ENCODE measurements around the gene MICAL2. TPM values are rescaled to one million over a fixed set of nuclear protein-coding genes. Genes with fewer than 3 reads are reported as not detected.

The MICAL2 gene
- total and polyA plus RNA-seq, 2 donors (not counting 1 experiment from before 2014, with no cell fraction given) = 0.32 to 0.40 TPM

DNA sequence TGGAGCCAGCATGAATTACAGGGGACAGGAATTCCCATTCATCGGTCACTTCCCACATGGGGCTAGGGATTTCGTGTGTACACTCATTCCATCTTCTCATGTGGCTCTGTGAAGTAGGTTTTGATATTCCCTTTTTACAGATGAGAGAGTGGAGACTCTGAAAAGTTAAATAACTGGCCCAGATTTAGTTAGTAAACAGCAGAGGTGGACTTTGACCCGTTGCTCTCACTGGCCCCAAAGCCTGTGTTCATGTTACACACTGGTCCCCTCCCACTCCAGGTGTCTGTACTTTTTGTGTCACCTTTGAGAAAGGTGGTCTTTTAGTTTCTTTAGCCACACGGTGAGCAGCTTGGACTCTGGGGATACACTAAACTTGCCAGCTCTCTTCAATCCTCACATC lies 108.5 kb downstream of the MICAL2 start:
- H3K4me3 Mint-ChIP-seq = no peak overlapping the region
- DNase-seq = no peak
- H3K36me3 ChIP-seq (replicated peaks in 1 of 2; ENCODE audit: control extremely low read depth in 1 of 2, control insufficient read depth in 1 of 2, extremely low read depth in 1 of 2, insufficient read depth in 2 of 2, low read length in 1 of 2) = no peaks in the 10 kb centered on the region
- no peak overlapping the region for H3K27ac ChIP-seq (ENCODE audit: low read length in 2 of 2)
- no peak overlapping the region for H2AFZ ChIP-seq (ENCODE audit: insufficient read depth, low read depth, low read length, poor library complexity, severe bottlenecking)
- no peaks in the 10 kb centered on the region for H4K20me1 ChIP-seq (ENCODE audit: control insufficient read depth, insufficient read depth, low read length, poor library complexity, severe bottlenecking)
- POLR2A ChIA-PET = no interaction called here
- peaks cover 0 to 10% (median 0%) of the 10 kb centered on the region in 4 experiments for H3K27me3 ChIP-seq (replicated peaks in 1 of 4; ENCODE audit: control extremely low read depth in 1 of 4, control insufficient read depth in 3 of 4, insufficient read depth in 4 of 4, low read length in 3 of 4)
- H3K27me3 Mint-ChIP-seq = peaks cover 31% of the 10 kb centered on the region
- no peaks in the 10 kb centered on the region for H3K9me3 ChIP-seq (ENCODE audit: control extremely low read depth in 1 of 3, control insufficient read depth in 2 of 3, insufficient read depth in 1 of 3, low read length in 2 of 3)
- H3K4me3 ChIP-seq (ENCODE audit: control extremely low read depth in 1 of 5, extremely low read depth in 1 of 5, insufficient read depth in 1 of 5, low read depth in 2 of 5, low read length in 4 of 5) = no peak overlapping the region
- H3K4me1 Mint-ChIP-seq = peaks cover 8% of the 10 kb centered on the region
- 90% methylated on average over 2 of the region's 4 CpGs for WGBS (ENCODE audit: insufficient coverage)
- H3K9ac ChIP-seq (ENCODE audit: low read length) = no peak overlapping the region
- intact Hi-C loops (cut with micrococcal nuclease) = no loop called here
- no peaks in the 10 kb centered on the region for H3K9me3 Mint-ChIP-seq (ENCODE audit: insufficient read depth)
- H3K79me2 ChIP-seq (ENCODE audit: control insufficient read depth, insufficient read depth, low read length) = no peaks in the 10 kb centered on the region
- ATAC-seq (ENCODE audit: low read depth) = no peak
- H3K27ac Mint-ChIP-seq = no peak overlapping the region
- CTCF ChIA-PET = interaction anchor here (1.0 kb wide), 1 partner anchor 17 kb away, joined by 3 read pairs; no protein-coding TSS in a partner anchor
- peaks cover 0 to 10% of the 10 kb centered on the region in 2 donors for H3K4me1 ChIP-seq (ENCODE audit: control insufficient read depth in 2 of 2, insufficient read depth in 2 of 2, low read length in 2 of 2)
- H3K4me2 ChIP-seq (replicated peaks; ENCODE audit: low read depth, low read length, poor library complexity, severe bottlenecking) = no peak overlapping the region
- TF ChIP-seq EZH2 (IDR thresholded peaks at IDR 0.05; ENCODE audit: borderline replicate concordance, insufficient read depth, low read depth, low read length, poor library complexity, severe bottlenecking) = no peak
- TF ChIP-seq, protein P1, sequence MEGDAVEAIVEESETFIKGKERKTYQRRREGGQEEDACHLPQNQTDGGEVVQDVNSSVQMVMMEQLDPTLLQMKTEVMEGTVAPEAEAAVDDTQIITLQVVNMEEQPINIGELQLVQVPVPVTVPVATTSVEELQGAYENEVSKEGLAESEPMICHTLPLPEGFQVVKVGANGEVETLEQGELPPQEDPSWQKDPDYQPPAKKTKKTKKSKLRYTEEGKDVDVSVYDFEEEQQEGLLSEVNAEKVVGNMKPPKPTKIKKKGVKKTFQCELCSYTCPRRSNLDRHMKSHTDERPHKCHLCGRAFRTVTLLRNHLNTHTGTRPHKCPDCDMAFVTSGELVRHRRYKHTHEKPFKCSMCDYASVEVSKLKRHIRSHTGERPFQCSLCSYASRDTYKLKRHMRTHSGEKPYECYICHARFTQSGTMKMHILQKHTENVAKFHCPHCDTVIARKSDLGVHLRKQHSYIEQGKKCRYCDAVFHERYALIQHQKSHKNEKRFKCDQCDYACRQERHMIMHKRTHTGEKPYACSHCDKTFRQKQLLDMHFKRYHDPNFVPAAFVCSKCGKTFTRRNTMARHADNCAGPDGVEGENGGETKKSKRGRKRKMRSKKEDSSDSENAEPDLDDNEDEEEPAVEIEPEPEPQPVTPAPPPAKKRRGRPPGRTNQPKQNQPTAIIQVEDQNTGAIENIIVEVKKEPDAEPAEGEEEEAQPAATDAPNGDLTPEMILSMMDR (IDR thresholded peaks at IDR 0.05) = no peak

DNA sequence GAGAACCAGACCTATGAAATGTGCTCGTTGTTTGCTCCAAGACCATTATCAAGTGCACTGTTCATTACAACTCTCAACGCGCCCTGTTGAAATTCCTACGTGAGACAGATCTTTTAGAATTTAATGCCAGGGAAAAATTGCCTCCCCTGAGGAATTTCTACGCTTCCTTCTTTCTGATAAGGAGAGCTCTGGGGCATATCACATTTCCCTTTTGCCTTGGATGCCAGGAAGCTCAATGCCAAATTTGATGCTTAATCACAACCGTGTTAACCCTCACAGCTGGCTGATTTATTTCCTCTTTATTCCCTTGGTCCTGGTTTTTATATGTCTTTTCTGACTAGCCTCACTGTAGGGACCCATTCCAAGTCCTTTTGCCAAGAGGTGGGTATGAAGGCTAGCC lies 109.4 kb downstream of the MICAL2 start:
- H3K4me3 ChIP-seq (ENCODE audit: control extremely low read depth in 1 of 5, extremely low read depth in 1 of 5, insufficient read depth in 1 of 5, low read depth in 2 of 5, low read length in 4 of 5) = no peak overlapping the region
- ChIA-PET POLR2A (no interaction called here), CTCF (interaction anchor here (1.0 kb wide), 1 partner anchor 16 kb away, joined by 3 read pairs; no protein-coding TSS in a partner anchor)
- Mint-ChIP-seq H3K4me3 (no peak overlapping the region), H3K27me3 (peaks cover 31% of the 10 kb centered on the region), H3K27ac (no peak overlapping the region), H3K4me1 (peaks cover 17% of the 10 kb centered on the region), H3K9me3 (ENCODE audit: insufficient read depth) (no peaks in the 10 kb centered on the region)
- H3K79me2 ChIP-seq (ENCODE audit: control insufficient read depth, insufficient read depth, low read length) = no peaks in the 10 kb centered on the region
- 97% methylated on average over 5 of the region's 6 CpGs for WGBS (ENCODE audit: insufficient coverage)
- no peak for TF ChIP-seq EZH2 (IDR thresholded peaks at IDR 0.05; ENCODE audit: borderline replicate concordance, insufficient read depth, low read depth, low read length, poor library complexity, severe bottlenecking)
- TF ChIP-seq, protein P1 (IDR thresholded peaks at IDR 0.05) = no peak
- peaks cover 3 to 18% of the 10 kb centered on the region in 2 donors for H3K4me1 ChIP-seq (ENCODE audit: control insufficient read depth in 2 of 2, insufficient read depth in 2 of 2, low read length in 2 of 2)
- no peak overlapping the region for H3K27ac ChIP-seq (ENCODE audit: low read length in 2 of 2)
- H3K27me3 ChIP-seq (replicated peaks in 1 of 4; ENCODE audit: control extremely low read depth in 1 of 4, control insufficient read depth in 3 of 4, insufficient read depth in 4 of 4, low read length in 3 of 4) = peaks cover 0 to 10% (median 0%) of the 10 kb centered on the region in 4 experiments
- H3K4me2 ChIP-seq (replicated peaks; ENCODE audit: low read depth, low read length, poor library complexity, severe bottlenecking) = no peak overlapping the region
- no peaks in the 10 kb centered on the region for H4K20me1 ChIP-seq (ENCODE audit: control insufficient read depth, insufficient read depth, low read length, poor library complexity, severe bottlenecking)
- ATAC-seq (ENCODE audit: low read depth) = no peak
- no peaks in the 10 kb centered on the region for H3K36me3 ChIP-seq (replicated peaks in 1 of 2; ENCODE audit: control extremely low read depth in 1 of 2, control insufficient read depth in 1 of 2, extremely low read depth in 1 of 2, insufficient read depth in 2 of 2, low read length in 1 of 2)
- no peak for DNase-seq
- peaks cover 0 to 4% (median 0%) of the 10 kb centered on the region in 3 donors for H3K9me3 ChIP-seq (ENCODE audit: control extremely low read depth in 1 of 3, control insufficient read depth in 2 of 3, insufficient read depth in 1 of 3, low read length in 2 of 3)
- intact Hi-C loops (cut with micrococcal nuclease) = no loop called here
- no peak overlapping the region for H3K9ac ChIP-seq (ENCODE audit: low read length)
- no peak overlapping the region for H2AFZ ChIP-seq (ENCODE audit: insufficient read depth, low read depth, low read length, poor library complexity, severe bottlenecking)

All from B cell (primary cell).